Stimulated activated CD4-positive, alpha-beta T cell treated with anti-CD3 and anti-CD28 coated beads, Interleukin-15, amount 100 ng/mL, for 48 hours (primary cell): ENCODE data around the gene SLC9A3.

Source experiments
- DNase-seq, 2 donors: peaks; one replicate each; pipeline ENCODE4 v3.0.0-alpha.2; 2020; ENCODE audit warnings: low read depth in 2 of 2

The SLC9A3 gene

DNA sequence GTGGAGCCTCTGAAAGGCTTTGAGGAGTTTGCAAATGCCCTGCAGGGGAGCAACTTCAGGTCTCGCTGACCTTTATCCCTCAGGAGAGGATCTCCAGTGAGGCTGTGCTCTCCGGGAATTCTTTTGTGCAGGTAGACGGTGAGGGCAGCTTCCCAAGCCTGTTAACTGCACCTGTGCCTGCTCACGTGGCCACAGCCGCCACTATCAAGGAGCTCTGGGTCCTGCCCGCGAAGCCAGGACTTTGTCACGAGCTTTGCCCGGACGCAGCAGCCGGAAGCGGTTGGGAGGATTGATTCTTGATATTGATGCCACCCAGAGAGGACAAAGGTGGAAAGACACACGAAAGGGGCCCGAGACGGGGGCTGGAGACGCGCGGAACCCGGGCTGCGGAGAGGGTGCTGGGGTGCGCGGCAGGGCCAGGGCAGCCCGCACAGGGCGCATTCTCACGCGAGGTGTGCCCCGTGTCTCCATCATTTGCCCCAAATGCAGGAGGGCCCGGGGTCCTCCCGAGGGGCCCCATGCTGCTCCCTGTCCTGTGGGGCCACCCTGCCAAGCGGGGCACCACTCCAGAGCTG is 18.2 kb downstream of the SLC9A3 start:
- DNase-seq = no peak

DNA sequence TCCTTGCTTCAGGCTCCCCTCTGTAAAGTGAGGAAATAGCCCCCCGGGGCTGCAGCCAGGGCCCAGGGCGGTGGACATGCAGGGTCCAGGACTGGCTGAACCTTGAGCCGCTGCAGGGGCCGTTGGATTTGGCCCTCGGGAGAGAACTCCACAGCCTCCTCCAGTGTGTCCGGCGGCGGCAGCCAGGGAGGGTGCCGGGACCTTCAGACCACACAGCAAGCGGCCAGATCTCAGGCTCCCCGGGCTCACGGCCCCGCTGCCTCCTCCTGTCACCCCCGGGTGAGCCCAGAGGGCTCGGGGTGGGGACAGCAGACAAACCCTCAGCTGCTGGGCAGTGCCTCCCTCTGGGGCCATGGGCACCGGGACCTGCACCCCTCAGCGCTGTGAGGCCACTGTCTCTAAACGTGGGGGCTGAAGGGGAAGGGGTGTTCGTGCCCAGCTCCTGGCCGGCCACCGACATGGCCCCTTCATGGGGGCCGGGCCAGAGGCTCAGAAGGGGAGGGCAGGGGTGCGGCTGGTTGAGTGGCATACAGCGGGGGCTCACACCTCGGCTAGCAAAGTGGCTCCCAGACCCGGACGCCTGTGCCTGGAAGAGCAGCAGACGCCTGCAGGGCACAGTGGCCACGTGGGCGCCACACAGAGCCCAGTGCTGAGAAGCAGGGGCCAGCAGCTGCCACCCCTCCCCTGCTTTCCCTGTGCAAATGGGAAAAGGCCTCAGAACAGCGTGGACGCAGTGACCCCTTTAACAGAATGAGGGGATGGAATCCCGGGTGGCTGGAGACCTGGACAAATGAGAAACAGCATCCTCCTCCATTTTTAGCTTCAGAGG is 19.7 kb downstream of the SLC9A3 start:
- DNase-seq = no peak

DNA sequence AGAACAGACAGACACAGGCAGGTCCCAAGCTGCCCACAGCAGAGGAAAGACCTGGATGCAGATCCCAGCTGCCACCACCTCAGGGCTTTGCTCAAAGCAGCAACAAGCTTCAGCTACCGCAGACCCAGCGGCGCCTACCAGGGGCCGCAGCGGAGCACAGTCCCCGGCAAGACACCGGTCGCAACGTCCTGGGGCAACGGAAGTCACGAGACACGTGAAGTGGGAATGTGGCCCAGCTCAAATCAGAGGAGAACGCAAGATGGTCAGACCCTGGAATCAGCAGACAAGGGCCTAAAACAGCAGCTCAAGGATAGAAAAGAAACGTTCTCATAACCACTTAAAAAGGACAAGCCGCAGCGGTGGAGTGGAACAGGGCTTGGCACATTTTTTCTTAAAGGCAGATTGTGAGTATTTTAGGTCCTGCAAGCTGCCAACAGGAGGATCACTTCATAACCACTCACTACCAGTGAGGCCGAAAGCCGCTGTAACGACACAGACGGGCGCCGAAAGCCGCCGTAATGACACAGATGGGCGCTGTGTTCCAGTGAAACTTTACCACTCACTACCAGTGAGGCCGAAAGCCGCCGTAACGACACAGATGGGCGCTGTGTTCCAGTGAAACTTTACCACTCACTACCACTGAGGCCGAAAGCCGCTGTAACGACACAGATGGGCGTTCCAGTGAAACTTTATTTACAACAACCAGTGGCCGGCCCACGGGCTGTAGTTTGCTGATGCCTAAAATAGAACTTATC is 21.7 kb downstream of the SLC9A3 start:
- DNase-seq = no peak

DNA sequence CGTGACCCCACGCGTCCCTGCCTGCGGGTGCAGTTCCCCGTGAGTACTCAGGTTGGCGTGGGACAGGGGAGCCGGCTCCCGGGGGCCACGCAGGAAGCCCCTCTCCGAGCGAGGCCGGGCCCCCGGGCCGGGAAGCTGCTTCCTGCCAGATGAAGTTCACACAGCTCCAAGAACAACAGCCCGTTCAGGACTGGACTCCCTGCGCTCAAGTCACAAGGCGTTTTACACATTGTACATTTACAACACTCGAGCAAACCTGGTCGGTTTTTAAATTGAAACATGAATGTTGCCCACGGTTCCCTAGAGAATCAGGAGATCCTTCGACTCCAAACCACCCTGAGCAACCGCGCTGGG is 22.4 kb downstream of the SLC9A3 start:
- DNase-seq = no peak

DNA sequence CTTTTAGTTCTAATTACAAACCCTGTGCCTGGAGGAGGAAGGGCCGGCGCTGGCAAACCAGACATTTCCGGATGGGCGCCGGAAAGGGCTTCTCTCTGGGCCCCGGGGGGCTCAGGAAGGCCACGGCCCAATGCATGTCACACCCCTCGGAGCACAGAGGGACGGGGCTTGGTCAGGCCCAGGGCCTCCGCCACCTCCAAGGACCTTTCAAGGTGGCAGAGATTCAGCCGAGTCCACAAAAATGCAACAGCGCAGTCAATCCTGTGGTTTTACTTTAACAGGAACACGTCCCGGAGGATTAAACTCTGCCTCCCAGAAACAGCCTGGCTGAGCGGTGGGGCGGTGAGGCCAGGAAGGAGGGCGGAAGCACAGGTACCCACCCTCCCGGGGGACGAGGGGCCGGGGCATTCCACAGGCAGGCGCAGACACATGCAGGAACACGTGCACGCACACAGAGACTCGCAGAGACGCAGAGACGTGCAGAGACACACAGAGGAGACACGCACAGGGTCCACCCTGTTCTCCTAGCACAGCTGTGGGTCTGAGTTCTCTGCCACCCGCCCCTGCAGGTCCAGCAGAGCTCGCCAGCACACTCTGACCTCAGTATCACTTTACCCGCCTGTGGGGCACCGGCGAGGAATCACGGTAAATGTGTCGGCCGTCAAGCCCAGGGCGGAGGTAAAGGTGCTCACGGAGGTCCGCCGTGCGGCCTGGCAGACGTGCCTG is 23.0 kb downstream of the SLC9A3 start:
- DNase-seq = no peak

DNA sequence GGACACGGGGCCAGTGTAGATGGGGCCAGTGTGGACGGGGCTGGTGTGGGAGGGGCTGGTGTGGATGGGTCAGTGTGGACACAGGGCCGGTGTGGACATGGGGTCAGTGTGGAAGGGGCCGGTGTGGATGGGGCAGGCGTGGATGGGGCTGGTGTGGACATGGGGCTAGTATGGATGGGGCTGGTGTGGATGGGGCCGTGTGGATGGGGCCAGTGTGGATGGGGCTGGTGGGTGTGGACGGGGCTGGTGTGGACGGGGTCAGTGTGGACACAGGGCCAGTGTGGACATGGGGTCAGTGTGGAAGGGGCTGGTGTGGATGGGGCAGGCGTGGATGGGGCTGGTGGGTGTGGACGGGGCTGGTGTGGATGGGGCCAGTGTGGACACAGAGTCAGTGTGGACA is 23.8 kb downstream of the SLC9A3 start:
- DNase-seq = no peak

DNA sequence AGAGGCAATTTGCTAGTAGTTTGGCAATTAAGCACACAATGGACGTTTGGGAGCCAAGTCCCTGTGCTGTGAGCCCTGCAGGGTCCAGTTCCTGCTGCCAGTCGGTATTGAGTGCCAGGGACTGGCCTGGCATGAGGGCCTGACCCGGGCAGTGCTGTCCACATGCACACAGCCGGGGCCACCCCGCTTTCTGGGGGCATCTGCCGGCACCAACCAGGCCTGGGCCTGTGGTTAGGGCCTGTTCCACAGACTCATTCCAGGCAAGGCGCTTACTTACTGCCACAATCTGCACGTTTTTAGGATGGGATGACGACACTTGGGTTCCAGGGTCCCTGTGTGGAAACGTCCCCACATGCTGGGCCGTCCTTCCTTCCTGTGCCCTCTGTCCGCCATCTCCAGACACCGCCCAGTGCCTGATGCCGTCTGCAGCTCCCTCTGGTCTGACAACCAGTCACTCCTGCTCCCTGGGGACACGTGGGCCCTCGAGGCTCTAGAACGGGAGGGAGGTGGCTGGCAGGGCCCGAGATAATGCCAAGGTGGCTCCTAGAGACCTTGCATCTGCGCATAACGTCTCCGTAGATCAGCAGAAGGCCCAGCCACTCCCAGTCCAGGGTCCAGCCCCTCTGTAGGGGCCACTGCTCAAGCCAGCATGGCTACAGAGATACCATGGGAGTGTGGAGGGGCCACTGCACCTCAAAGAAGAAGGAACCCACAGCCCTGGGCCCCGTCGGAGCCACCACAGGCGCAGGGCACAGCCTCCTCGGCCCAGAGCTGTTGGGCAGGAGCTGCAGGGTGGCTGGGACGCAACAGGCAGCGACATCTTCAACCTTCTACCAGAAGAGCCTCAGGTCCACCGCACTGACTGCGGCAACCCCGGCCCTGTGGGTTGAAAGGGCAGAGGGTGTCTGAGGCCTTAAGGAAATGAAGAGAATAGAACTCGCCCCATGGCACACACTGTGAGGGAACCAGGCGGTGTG is 24.7 kb downstream of the SLC9A3 start:
- no peak for DNase-seq

DNA sequence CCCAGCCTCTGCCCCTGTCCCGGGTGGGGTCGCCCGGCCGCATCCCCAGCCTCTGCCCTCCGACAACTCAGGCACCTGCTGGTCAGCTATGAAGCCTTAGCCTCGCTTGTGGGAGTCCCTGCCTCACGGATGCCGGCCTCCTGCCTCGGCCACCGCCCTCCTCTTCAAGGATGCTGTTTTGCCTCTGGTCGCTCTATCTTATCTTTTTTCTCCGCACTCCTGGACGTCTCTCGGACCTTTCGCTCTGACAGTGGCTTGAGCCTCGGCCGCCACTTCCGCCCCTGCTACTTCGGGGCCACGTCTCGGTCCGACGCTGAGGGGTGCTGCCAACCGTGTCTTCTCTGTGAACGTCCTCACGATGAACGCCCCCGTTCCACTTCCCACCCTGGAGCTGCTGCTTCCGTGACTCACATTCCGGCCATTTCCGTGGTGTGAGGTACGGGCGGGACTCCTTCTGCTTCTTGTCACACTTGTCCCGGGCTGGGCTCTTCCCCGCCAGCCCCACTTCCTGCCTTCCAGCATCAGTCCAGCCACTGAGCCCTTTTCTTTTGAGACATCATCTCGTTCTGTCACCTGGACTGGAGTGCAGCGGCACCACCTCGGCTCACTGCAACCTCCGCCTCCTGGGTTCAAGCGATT is 26.3 kb downstream of the SLC9A3 start:
- DNase-seq = no peak

DNA sequence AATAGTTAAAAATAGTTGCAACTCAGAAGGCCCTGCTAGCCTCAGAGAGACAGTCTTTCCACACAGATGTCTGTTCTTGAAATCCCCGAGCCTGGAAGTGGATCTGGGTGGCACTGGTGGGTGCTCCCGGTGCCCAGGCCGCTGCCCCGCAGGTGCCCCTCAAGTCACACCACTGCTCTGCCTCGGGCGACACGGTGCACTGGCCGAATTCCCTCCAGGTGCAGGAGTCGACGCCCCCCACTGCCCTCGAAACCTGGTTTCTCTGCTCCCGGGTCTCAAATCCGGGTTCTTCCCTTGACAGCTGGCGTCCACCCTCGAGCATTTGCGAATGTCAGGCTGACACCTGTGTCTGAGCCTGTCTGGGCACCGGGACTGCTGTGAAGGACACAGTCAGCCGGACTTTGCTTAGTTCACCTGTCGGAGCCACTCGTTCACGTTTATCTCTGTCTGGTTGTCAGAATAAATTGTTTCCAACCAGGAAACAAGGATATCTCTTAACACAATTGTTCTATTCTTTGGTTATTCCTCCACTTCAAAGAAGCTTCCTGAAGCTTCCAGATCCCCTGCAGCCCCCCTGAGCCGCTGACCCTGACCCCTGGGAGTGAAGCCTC is 27.1 kb downstream of the SLC9A3 start:
- no peak for DNase-seq

DNA sequence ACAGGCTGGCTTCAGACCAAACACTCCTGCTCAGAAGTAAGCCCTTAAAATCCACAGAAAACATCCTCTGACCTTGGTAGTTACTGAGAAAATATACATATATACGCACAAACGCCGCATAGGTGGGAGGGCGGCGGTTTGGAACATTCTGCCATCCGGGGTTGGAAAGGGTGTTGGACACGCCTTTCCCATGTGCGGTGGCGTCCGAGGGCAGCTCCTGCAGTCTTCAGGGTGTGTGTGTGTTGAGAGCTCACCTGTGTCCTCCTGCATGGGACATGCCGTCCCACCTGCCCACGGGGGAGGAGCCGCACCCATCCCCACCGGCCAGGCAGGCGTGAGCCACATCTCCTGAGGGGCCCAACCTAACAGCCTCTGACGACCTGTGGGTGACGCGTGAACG is 28.2 kb downstream of the SLC9A3 start:
- DNase-seq = no peak

DNA sequence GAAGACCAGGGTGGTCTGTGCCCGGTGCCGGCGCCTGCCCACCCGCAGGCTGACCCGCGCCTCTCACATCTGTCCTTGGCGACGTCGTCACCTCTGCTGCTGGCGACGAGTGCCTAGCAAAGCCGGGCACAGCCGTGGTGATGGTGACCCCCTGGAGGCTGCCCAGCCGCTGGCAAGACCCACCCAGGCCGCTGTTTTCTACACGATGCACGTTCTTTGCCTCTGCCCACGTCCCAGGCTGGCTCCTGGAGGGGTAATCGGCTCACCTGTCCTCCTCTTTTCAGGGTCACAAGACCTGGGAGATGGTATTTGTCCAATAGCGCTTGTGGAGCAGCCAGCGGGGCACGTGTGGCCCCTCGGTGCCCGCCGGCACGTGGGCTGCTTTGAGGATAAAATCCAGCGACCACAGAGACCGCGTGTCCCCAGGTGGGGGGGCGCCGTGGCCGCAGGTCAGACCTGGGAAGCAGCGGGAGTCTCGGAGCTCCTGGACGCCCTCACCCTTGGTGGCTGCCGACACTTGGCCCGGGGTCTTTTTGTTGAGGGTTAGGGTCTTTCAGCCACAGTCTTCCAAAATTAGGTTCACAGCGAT is 29.5 kb downstream of the SLC9A3 start:
- DNase-seq = no peak

DNA sequence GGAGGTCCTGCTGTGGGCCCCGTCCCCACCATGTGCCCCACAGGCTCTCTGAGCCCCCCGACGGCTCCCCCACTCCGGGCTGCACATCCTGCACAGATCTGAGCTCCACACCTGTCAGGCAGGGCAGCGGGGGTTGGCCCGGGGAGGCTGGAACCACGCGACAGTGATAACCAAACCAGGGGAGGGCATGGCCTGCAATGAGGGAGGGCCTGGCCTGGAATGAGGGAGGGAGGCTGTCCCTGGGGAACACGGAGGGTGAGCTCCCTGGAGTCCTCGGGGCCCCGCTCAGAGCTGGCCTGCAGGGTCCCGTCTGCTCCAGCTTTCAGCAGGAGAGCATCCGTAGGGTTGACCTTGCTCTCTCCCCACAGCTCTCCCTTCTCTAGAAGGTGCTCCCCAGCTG is 30.5 kb downstream of the SLC9A3 start:
- no peak for DNase-seq

DNA sequence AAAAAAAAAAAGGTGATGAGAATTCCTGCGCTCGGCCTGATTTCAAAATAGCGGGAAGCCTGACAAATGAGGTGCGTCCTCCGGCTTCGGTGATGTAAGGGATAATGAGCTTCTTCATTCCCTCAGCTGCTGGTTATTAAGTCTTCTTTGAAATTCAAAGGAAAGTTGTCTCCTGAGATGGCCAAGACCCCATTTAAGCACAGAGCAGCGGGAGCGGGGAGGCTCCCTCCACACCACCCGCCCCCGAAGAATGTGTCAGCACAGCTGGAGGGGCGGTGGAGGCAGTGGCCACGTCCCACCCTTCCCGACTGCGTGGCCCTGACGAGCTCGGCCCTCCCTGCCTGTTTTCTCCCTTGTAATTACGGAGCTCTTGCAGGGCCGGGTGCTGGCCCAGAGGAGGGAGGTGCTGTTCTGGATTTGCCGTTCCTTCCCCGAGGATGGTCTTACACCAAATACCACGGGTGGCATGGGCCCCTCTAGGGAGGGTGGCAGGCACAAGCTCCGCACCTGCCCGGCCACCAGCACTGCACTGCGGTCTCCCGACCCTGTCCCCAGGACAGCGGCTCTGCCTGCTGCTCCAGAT is 31.0 kb downstream of the SLC9A3 start:
- no peak for DNase-seq

DNA sequence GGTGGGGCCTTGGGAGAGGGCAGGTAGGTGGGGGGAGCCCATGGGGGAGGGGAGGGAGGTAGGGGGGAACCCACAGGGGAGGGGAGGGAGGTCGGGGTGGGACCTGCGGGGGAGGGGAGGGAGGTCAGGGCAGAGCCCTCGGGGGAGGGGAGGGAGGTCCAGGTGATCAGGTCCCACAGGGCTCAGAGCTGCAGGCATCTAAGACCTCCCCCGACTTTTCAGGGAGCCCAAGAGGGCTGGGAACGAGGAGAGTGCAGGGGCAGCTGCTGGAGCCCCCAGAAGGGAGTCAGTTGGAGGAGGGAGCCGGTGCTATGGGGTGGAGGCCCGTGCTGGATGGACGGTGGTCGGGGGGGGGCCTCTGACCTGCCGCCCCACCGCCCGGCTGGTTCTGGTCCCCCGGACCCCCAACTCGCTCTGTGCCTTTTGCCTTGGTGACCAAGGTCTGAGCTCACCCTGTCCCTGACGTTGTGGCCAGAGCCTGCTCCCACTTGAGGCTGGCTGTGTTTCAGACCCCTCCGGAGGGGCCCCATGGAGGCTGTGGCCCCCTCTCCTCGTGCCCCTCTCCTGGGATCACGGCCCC is 31.8 kb downstream of the SLC9A3 start:
- DNase-seq = no peak

DNA sequence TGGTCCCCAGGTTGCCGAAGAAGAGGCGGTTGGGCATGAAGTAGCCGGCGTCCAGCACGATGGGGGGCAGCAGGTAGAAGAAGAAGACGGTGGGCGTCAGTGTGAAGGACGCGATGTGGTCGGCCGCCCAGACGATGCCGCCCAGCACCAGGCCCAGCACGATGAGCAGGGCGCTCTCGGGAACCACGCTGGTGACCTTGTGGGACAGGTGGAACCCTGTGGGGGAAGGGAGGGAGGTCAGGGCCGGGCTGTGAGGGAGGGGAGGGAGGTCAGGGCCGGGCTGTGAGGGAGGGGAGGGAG is 32.4 kb downstream of the SLC9A3 start:
- no peak for DNase-seq

DNA sequence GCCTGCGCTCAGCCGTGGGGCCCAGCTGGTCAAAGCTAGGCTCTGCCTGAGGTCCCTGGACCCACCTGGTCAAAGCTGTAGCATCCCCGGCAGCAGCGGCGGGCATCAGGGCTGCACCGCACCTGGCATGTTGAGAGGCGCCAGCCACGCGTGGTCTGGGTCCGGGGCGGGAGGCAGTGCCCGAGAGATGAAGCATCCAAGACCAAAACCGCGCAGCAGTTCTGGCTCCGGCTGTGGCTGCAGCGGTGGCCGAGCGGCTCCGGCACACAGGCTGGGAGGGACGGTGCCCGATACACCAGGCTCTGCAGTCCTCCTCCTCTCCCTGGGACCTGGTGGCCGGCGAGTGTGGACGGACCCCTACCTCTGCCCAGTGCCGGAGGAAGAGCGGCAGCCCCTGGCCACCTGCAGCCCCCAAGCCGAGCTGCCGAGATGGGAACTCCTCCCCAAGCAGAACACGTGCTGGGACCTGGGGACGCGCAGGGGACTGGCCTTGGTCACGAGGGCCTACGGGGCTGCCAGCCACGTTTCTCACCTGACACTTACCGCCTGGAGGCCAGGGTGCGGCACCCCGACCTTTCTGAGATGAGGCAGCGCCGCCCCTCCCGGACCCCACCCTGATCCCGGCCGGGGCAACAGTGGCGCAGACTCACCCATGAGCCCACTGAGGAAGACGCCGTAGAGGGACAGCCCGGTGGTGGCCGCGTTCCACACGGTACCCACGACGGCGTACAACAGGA is 33.0 kb downstream of the SLC9A3 start:
- DNase-seq = no peak

DNA sequence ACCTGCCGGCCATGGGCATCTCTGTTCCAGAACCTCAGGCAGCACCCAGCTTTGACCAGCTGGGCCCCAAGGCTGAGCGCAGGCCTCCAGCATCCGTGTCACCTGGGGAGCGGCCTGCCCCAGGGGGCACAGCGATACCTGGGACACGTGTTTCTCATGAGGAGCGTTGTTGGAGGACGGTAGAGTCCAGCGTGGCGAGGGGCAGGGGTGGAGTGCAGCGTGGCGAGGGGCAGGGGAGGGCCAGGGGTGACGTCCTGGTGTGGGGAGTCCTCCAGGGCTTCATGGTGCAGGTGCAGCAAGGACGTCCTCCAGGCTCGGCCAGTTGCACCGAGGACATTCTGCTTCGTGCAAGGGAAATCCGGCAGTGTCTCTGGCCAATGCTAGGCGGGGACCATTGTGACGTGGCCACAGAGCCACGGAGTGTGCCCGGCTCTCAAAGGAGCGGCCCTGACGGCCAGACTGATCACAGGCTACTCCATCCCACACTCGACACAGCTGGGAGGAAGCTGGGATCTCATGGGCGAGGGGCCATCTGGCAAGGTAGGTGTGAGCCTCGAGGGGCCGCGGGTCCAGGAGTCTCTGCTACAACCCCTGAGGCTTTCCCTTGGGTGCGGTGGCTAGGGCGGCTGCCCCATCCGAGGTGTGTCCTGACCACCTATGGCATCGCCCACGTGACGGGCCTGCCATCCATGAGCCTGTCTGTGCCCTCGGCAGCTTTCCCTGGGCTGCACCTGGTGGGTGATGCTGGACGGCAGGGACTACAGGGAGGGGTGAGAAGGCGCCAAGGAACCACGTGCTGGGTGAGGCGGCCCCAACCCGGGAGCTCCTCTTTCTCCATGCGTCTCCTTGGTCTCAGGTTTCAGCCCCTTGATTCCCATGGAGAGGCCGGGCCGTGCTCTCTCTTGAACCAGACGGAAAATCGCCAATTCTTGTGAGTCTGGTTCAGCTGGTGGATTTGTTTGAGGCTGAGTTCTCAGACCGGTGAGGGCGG is 33.8 kb downstream of the SLC9A3 start:
- no peak for DNase-seq
